ENCODE results near the gene BTBD2. TPM values are rescaled to one million over a fixed set of nuclear protein-coding genes. Genes with fewer than 3 reads are reported as not detected.

Gene BTBD2
- polyA plus RNA-seq, 1 donor (not counting 4 experiments of a cell fraction or from before 2014, with no cell fraction given) = 22.3 TPM

DNA sequence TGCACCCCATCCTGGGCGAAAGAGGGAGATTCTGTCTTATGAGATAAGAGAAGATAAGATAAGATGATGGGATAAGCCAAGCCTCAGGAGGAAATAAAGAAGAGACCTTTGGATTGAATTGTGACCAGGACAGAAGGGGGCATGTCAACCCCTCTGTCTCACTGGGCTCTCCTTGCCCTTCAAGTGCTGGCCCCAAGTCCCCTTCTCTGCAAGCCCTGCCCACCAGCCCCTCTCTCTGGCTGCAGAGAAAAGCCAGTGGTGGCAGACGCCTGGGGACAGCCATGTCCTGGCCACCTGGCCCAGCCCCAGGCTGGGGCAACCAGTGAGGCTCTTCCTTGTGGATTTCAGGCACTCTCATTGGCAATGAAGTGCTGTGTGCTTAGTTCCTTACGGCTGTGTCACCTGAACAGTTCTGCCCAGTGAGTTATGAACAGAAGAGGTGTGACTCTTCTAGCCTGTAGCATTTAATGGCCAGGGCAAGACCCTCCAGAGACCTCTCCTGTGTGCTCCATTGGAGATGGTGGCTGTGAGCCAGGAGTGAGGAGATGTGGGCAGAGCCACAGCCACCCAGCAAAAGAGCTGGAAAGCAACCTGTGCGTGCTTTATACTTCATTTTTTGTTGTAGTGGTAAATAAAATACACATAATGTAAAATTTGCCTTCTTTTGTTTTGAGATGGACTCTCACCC lies 6.1 kb upstream of the BTBD2 start:
- Histone ChIP-seq H3K27ac (ENCODE audit: control insufficient read depth, insufficient read depth, low read length) (no peak overlapping the region), H3K9ac (ENCODE audit: control insufficient read depth, extremely low read depth, insufficient read depth, low read length) (no peak overlapping the region), H3K36me3 (ENCODE audit: control insufficient read depth in 2 of 2, extremely low read depth in 1 of 2, insufficient read depth in 2 of 2, low read length in 2 of 2) (no peaks in the 10 kb centered on the region), H4K20me1 (ENCODE audit: control insufficient read depth, extremely low read depth, insufficient read depth, low read length) (no peaks in the 10 kb centered on the region), H3K79me2 (ENCODE audit: control insufficient read depth, insufficient read depth, low read length) (no peaks in the 10 kb centered on the region), H3K9me1 (ENCODE audit: control insufficient read depth, extremely low read depth, insufficient read depth, low read length) (no peaks in the 10 kb centered on the region), H2AFZ (ENCODE audit: control insufficient read depth, low read length) (no peak overlapping the region), H3K9me3 (ENCODE audit: control insufficient read depth, low read depth, low read length) (no peaks in the 10 kb centered on the region), H3K27me3 (ENCODE audit: control insufficient read depth, extremely low read depth, insufficient read depth, low read length) (no peaks in the 10 kb centered on the region), H3K4me3 (ENCODE audit: control insufficient read depth in 2 of 3, extremely low read depth in 1 of 3, insufficient read depth in 2 of 3, low read depth in 1 of 3, low read length in 3 of 3) (no peak overlapping the region), H3K4me2 (ENCODE audit: control insufficient read depth, extremely low read depth, insufficient read depth, low read depth, low read length) (no peak overlapping the region), H3K4me1 (ENCODE audit: control insufficient read depth, extremely low read depth, insufficient read depth, low read length) (no peaks in the 10 kb centered on the region)
- DNase-seq (ENCODE audit: low read depth, low spot score) (no peak), FAIRE-seq (no peak)
- no peak for TF ChIP-seq EZH2 (IDR thresholded peaks at IDR 0.05; ENCODE audit: low read length)
- dilution Hi-C loops (cut with MboI; ENCODE audit: extremely low pct_ligation_motif_present, low sequenced_read_pairs) = no loop called here

- Histone ChIP-seq H3K4me1 (ENCODE audit: control insufficient read depth, extremely low read depth, insufficient read depth, low read length) (peaks cover 5% of the 10 kb centered on the region), H4K20me1 (ENCODE audit: control insufficient read depth, extremely low read depth, insufficient read depth, low read length) (no peaks in the 10 kb centered on the region), H3K9ac (ENCODE audit: control insufficient read depth, extremely low read depth, insufficient read depth, low read length) (no peak overlapping the region), H3K9me1 (ENCODE audit: control insufficient read depth, extremely low read depth, insufficient read depth, low read length) (no peaks in the 10 kb centered on the region), H3K79me2 (ENCODE audit: control insufficient read depth, insufficient read depth, low read length) (peaks cover 11% of the 10 kb centered on the region), H3K36me3 (ENCODE audit: control insufficient read depth in 2 of 2, extremely low read depth in 1 of 2, insufficient read depth in 2 of 2, low read length in 2 of 2) (no peaks in the 10 kb centered on the region), H2AFZ (ENCODE audit: control insufficient read depth, low read length) (no peak overlapping the region), H3K27ac (ENCODE audit: control insufficient read depth, insufficient read depth, low read length) (no peak overlapping the region), H3K27me3 (ENCODE audit: control insufficient read depth, extremely low read depth, insufficient read depth, low read length) (no peaks in the 10 kb centered on the region), H3K4me3 (ENCODE audit: control insufficient read depth in 2 of 3, extremely low read depth in 1 of 3, insufficient read depth in 2 of 3, low read depth in 1 of 3, low read length in 3 of 3) (no peak overlapping the region), H3K4me2 (ENCODE audit: control insufficient read depth, extremely low read depth, insufficient read depth, low read depth, low read length) (no peak overlapping the region), H3K9me3 (ENCODE audit: control insufficient read depth, low read depth, low read length) (no peaks in the 10 kb centered on the region)
- TF ChIP-seq, protein P1, sequence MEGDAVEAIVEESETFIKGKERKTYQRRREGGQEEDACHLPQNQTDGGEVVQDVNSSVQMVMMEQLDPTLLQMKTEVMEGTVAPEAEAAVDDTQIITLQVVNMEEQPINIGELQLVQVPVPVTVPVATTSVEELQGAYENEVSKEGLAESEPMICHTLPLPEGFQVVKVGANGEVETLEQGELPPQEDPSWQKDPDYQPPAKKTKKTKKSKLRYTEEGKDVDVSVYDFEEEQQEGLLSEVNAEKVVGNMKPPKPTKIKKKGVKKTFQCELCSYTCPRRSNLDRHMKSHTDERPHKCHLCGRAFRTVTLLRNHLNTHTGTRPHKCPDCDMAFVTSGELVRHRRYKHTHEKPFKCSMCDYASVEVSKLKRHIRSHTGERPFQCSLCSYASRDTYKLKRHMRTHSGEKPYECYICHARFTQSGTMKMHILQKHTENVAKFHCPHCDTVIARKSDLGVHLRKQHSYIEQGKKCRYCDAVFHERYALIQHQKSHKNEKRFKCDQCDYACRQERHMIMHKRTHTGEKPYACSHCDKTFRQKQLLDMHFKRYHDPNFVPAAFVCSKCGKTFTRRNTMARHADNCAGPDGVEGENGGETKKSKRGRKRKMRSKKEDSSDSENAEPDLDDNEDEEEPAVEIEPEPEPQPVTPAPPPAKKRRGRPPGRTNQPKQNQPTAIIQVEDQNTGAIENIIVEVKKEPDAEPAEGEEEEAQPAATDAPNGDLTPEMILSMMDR (optimal IDR thresholded peaks at IDR 0.05 in 1 of 3, IDR thresholded peaks at IDR 0.05 in 1 of 3, conservative IDR thresholded peaks at IDR 0.05 in 1 of 3; ENCODE audit: extremely low read depth in 1 of 3, insufficient read depth in 2 of 3, low read length in 3 of 3) = no peak
- no peak for TF ChIP-seq EZH2 (IDR thresholded peaks at IDR 0.05; ENCODE audit: low read length)
- no peak for FAIRE-seq
- DNase-seq (ENCODE audit: low read depth, low spot score) = no peak
- dilution Hi-C loops (cut with MboI; ENCODE audit: extremely low pct_ligation_motif_present, low sequenced_read_pairs) = no loop called here
Observed at GRCh38 chr19:2018752-2019151, 3.2 kb upstream of the BTBD2 start.
